ENCODE results near the gene PPP1R3G.

The PPP1R3G gene

GRCh38 chr6:5123296-5124143 lies 38.4 kb downstream of the PPP1R3G start:
- ChIA-PET POLR2A (no interaction called here), CTCF (interaction anchor here (0.8 to 1.8 kb wide), 2 partner anchors 11 to 20 kb away, joined by 3 to 7 read pairs; no protein-coding TSS in a partner anchor)
- DNase-seq (ENCODE audit: extremely low spot score): no peak
- TF ChIP-seq CTCF (IDR thresholded peaks at IDR 0.05; ENCODE audit: control extremely low read depth, extremely low read depth, low read depth, missing control alignments): no peak

GRCh38 chr6:5124526-5124925 lies 39.4 kb downstream of the PPP1R3G start:
- POLR2A ChIA-PET: no interaction called here
- no peak for TF ChIP-seq CTCF (IDR thresholded peaks at IDR 0.05; ENCODE audit: control extremely low read depth, extremely low read depth, low read depth, missing control alignments)
- DNase-seq (ENCODE audit: extremely low spot score): no peak
- CTCF ChIA-PET: interaction anchor here (1.8 kb wide), 1 partner anchor 19 kb away, joined by 7 read pairs; no protein-coding TSS in a partner anchor

- no peak for DNase-seq (ENCODE audit: extremely low spot score)
- TF ChIP-seq CTCF (IDR thresholded peaks at IDR 0.05; ENCODE audit: control extremely low read depth, extremely low read depth, low read depth, missing control alignments): no peak
- ChIA-PET CTCF (interaction anchor here (1.5 kb wide), 1 partner anchor 18 kb away, joined by 7 read pairs; no protein-coding TSS in a partner anchor), POLR2A (no interaction called here)
Observed at GRCh38 chr6:5125152-5126006, 40.2 kb downstream of the PPP1R3G start.

GRCh38 chr6:5126214-5126613 lies 41.1 kb downstream of the PPP1R3G start:
- TF ChIP-seq CTCF (IDR thresholded peaks at IDR 0.05; ENCODE audit: control extremely low read depth, extremely low read depth, low read depth, missing control alignments): no peak
- CTCF ChIA-PET: interaction anchor here (1.5 kb wide), 1 partner anchor 17 kb away, joined by 7 read pairs; no protein-coding TSS in a partner anchor
- POLR2A ChIA-PET: no interaction called here
- DNase-seq (ENCODE audit: extremely low spot score): no peak

- POLR2A ChIA-PET: no interaction called here
- no peak for TF ChIP-seq CTCF (IDR thresholded peaks at IDR 0.05; ENCODE audit: control extremely low read depth, extremely low read depth, low read depth, missing control alignments)
- CTCF ChIA-PET: interaction anchor here (2.1 kb wide), 1 partner anchor 17 kb away, joined by 8 read pairs; no protein-coding TSS in a partner anchor
- no peak for DNase-seq (ENCODE audit: extremely low spot score)
Observed at GRCh38 chr6:5127106-5127687, 42.1 kb downstream of the PPP1R3G start.

GRCh38 chr6:5128351-5128750 lies 43.2 kb downstream of the PPP1R3G start:
- TF ChIP-seq CTCF (IDR thresholded peaks at IDR 0.05; ENCODE audit: control extremely low read depth, extremely low read depth, low read depth, missing control alignments): no peak
- ChIA-PET CTCF (interaction anchor here (2.1 kb wide), 1 partner anchor 16 kb away, joined by 8 read pairs; no protein-coding TSS in a partner anchor), POLR2A (no interaction called here)
- no peak for DNase-seq (ENCODE audit: extremely low spot score)
